Endothelial cell of umbilical vein (primary cell): ENCODE data around the gene FEM1C.

Source experiments
- CTCF ChIP-seq, 2 donors: IDR thresholded peaks; 1 replicate in 1 of 2; 2 replicates in 1 of 2; pipeline ENCODE4 v1.5.1; 2011; ENCODE audit warnings: low read length in 2 of 2, mild to moderate bottlenecking in 2 of 2, moderate library complexity in 2 of 2, control low read depth in 1 of 2, inconsistent platforms in 1 of 2, low read depth in 1 of 2; ENCODE audit not compliant: insufficient read depth in 1 of 2; ENCODE audit errors: extremely low read depth in 1 of 2
- EZH2 ChIP-seq: IDR thresholded peaks from 2 replicates; pipeline ENCODE4 v1.6.1; 2012; ENCODE audit warnings: borderline replicate concordance, low read depth, mild to moderate bottlenecking, moderate library complexity, low read length, inconsistent platforms; ENCODE audit not compliant: severe bottlenecking
- FOS ChIP-seq: IDR thresholded peaks from 2 replicates; pipeline ENCODE4 v1.6.1; 2011; ENCODE audit warnings: mild to moderate bottlenecking, low read length, moderate library complexity, borderline replicate concordance; ENCODE audit not compliant: insufficient read depth
- GATA2 ChIP-seq: IDR thresholded peaks from 2 replicates; pipeline ENCODE4 v1.7.0; 2011; ENCODE audit warnings: low read depth, mild to moderate bottlenecking, moderate library complexity, mixed read lengths, low read length; ENCODE audit not compliant: insufficient read length, insufficient read depth
- MYC ChIP-seq: IDR thresholded peaks from one replicate; pipeline ENCODE4 v1.6.1; 2011; ENCODE audit warnings: mild to moderate bottlenecking, low read depth, low read length
- POLR2A ChIP-seq: IDR thresholded peaks from 2 replicates; pipeline ENCODE4 v1.6.1; 2012; ENCODE audit warnings: low read depth, mild to moderate bottlenecking, control low read depth, low read length
- POLR2AphosphoS5 ChIP-seq: IDR thresholded peaks from 2 replicates; pipeline ENCODE4 v1.6.1; 2012; ENCODE audit warnings: low read depth, mild to moderate bottlenecking, control low read depth, low read length, moderate library complexity; ENCODE audit not compliant: insufficient read depth

DNA sequence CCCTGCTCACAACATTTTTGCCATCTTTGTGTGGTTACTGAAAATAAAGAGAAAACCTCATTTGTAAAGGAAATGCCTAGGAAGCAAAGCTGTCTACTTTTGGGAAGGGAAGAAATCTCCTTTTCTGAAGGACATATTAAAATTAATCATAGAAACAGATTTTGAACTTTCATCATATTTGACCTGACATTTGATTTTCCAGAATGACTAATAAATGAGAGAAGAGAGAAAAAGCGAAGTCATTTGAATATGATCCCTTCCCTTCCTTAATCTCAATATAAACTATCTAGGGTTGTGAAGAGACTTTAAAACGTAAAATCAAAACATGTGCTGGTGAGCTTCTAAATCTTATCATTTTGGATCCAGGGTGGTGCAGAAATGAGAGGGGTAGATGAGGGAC is 66.3 kb downstream of the FEM1C start:
- TF ChIP-seq CTCF (IDR thresholded peaks at IDR 0.05; ENCODE audit: extremely low read depth in 1 of 2, insufficient read depth in 1 of 2, low read depth in 1 of 2, low read length in 2 of 2), result no peak
- no peak for TF ChIP-seq POLR2A
- TF ChIP-seq MYC, result no peak
- no peak for TF ChIP-seq POLR2AphosphoS5
- TF ChIP-seq FOS, result no peak
- TF ChIP-seq GATA2, result no peak
- TF ChIP-seq EZH2, result no peak
